ENCODE results near the gene MUSK.
A peak's percentile ranks its signal among the peaks of the same experiment; 100 is the strongest.

The MUSK gene

GRCh38 chr9:110728058-110728457, 59.5 kb downstream of the MUSK start:
- TF ChIP-seq, protein P1, sequence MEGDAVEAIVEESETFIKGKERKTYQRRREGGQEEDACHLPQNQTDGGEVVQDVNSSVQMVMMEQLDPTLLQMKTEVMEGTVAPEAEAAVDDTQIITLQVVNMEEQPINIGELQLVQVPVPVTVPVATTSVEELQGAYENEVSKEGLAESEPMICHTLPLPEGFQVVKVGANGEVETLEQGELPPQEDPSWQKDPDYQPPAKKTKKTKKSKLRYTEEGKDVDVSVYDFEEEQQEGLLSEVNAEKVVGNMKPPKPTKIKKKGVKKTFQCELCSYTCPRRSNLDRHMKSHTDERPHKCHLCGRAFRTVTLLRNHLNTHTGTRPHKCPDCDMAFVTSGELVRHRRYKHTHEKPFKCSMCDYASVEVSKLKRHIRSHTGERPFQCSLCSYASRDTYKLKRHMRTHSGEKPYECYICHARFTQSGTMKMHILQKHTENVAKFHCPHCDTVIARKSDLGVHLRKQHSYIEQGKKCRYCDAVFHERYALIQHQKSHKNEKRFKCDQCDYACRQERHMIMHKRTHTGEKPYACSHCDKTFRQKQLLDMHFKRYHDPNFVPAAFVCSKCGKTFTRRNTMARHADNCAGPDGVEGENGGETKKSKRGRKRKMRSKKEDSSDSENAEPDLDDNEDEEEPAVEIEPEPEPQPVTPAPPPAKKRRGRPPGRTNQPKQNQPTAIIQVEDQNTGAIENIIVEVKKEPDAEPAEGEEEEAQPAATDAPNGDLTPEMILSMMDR (IDR thresholded peaks at IDR 0.05) = no peak
- Mint-ChIP-seq H3K4me1 (peaks cover 15% of the 10 kb centered on the region), H3K36me3 (ENCODE audit: low read depth) (no peaks in the 10 kb centered on the region), H3K9me3 (peaks cover 2% of the 10 kb centered on the region), H3K27ac (peak overlapping the region; percentile 25), H3K4me3 (no peak overlapping the region), H3K27me3 (ENCODE audit: low read depth, poor library complexity) (peaks cover 9% of the 10 kb centered on the region)
- DNase-seq = no peak

DNA sequence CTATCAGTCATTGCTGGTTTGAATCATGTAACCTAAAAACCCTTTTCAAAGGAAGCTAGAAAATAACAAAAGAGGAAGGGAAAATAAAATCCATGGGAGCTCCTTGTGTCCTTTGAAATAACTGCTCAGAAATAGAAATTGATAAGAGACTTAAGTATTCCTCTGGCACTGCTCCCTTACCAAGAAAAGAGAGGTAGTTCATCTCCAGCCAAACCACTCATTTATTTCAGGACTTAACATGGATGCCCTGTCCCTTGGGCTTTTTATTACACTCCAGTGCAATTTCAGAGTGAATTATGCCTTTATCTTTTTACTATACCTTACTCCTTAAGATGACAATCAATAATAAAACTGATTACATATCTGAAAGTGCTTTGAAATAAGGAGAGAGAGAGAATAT, 61.0 kb downstream of the MUSK start:
- Mint-ChIP-seq H3K27me3 (ENCODE audit: low read depth, poor library complexity) (peaks cover 7% of the 10 kb centered on the region), H3K36me3 (ENCODE audit: low read depth) (no peaks in the 10 kb centered on the region), H3K4me1 (peaks cover 15% of the 10 kb centered on the region), H3K27ac (no peak overlapping the region), H3K9me3 (no peaks in the 10 kb centered on the region), H3K4me3 (no peak overlapping the region)
- no peak for DNase-seq
- TF ChIP-seq, protein P1 (IDR thresholded peaks at IDR 0.05) = no peak

DNA sequence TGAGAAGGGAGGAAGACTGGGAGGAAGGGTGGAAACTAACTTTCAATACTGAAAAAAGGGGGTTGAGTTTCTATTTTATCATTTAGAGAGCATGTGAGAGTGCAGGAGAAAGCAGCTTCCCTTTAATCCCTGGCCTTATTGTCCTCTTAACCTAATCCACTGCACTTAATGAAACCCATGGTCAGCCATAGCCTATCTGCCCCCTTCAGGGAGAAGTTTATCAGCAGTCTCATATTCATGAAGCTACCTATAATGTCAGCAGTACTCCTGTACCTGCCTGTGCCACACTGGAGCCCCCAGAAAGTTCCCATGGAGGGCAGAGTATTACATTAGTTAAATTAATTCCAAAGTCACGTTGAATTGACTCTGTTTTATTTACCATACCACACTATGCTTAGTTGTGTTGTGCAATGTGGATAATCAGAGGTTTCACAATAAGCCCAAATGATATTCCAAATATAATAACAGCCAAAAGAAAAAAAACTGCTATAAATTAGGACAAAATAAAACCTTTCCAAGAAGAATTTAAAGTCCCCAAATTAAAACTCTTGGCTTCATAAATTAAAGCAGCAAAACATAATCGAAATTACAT, 62.9 kb downstream of the MUSK start:
- peaks cover 11% of the 10 kb centered on the region for H3K9me3 Mint-ChIP-seq
- TF ChIP-seq, protein P1 (IDR thresholded peaks at IDR 0.05) = no peak

GRCh38 chr9:110738982-110739381, 70.4 kb downstream of the MUSK start:
- peaks cover 5% of the 10 kb centered on the region for H3K27me3 Mint-ChIP-seq (ENCODE audit: low read depth, poor library complexity)

More for the DNA sequence above, 62.9 kb downstream of the MUSK start:
- Mint-ChIP-seq H3K4me1 (peaks cover 15% of the 10 kb centered on the region), H3K27me3 (ENCODE audit: low read depth, poor library complexity) (peaks cover 7% of the 10 kb centered on the region), H3K4me3 (no peak overlapping the region), H3K36me3 (ENCODE audit: low read depth) (no peaks in the 10 kb centered on the region), H3K27ac (no peak overlapping the region)
- no peak for DNase-seq

DNA sequence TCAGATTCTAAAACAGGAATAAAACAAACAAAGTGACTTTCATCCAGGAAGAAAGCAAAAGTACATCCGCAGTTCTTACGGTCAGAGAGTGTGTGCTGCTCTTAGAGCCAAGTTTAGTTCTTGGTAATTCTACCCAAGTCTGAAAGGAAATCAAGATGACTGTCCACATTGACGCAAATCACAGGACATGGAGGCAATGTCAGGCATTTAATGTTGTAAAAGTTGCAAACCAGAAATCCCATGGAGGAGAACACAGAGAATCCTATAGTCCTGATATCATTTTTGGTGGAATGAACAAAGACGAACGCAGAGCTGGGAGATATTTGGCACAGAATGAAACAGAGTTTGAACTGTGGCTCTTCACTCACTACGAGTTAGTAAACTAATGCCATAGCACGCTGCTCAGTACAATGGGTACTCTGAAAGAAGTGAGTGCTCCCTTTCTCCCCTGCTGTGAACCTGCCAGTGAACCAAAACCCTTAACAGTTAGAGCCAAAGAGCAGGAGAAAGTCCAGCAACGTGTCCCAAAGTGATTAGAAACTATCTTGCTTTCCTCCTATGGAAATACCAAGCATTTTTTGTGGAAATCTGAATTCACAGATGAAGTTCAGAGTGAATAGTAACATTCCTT, 74.3 kb downstream of the MUSK start:
- peaks cover 5% of the 10 kb centered on the region for H3K27me3 Mint-ChIP-seq (ENCODE audit: low read depth, poor library complexity)
- H3K36me3 Mint-ChIP-seq (ENCODE audit: low read depth) = no peaks in the 10 kb centered on the region
- no peaks in the 10 kb centered on the region for H3K9me3 Mint-ChIP-seq
- DNase-seq = no peak
- H3K4me1 Mint-ChIP-seq = peaks cover 10% of the 10 kb centered on the region
- TF ChIP-seq, protein P1 (IDR thresholded peaks at IDR 0.05) = no peak
- peak overlapping the region; percentile 77 for H3K27ac Mint-ChIP-seq
- H3K4me3 Mint-ChIP-seq = no peak overlapping the region

More at GRCh38 chr9:110738982-110739381, 70.4 kb downstream of the MUSK start:
- H3K4me1 Mint-ChIP-seq = peaks cover 10% of the 10 kb centered on the region
- H3K27ac Mint-ChIP-seq = no peak overlapping the region
- DNase-seq = no peak
- H3K9me3 Mint-ChIP-seq = peaks cover 15% of the 10 kb centered on the region
- TF ChIP-seq, protein P1 (IDR thresholded peaks at IDR 0.05) = no peak
- H3K4me3 Mint-ChIP-seq = no peak overlapping the region
- no peaks in the 10 kb centered on the region for H3K36me3 Mint-ChIP-seq (ENCODE audit: low read depth)

Measured in nephron progenitor cell (in vitro differentiated cells).